Inflammatory macrophage treated with lipopolysaccharide for 1 hour (primary cell): ENCODE data around the gene ARAP1.

Experiments
- DNase-seq, 2 donors: peaks; one replicate each; pipeline ENCODE4 v3.0.0-alpha.2; 2020 to 2022

The ARAP1 gene

GRCh38 chr11:72779495-72780128, 27.4 kb upstream of the ARAP1 start:
- DNase-seq = no peak

DNA sequence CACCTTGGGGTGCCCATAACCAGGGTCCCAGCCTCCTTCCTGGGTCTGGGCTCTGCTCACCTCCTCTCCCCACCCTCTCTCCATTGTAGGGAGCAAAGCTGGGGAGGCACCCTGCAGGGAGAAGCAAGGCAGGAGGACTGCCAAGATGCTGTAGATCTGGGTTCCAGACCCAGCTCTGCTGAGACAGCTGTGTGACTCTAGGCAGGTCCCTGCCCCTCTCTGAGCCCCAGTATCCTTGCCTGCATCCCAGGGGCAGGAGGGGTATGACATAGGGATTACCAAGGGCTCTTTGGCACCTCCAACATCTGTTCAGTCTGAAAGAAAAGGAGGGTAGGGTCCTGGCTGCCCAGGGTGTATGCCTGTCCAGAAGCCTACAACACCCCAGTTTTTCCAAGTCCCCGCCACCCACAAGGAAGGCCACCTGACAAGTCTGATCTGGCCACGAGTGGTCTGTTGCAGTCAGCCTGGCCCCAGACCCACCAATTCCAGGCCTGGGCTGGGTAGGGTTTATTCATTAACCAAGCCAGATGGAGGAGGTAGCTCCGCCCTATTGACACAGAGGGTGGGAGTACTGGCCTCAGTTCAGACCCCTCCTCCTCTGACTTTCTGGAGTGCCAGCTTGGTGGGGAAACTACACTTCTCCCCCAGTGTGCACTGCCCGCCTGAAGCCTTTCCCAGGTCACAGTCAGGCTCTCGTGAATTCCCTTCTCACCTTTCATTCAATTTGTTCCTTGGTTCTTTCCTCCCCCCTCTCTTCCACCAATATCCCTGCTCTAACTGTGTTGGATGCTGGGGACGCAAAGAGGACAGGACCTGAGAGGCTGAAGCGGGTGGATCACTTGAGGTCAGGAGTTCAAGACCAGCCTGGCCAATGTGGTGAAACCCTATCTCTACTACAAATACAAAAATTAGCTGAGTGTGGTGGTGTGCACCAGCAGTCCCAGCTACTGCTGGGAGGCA, 26.6 kb upstream of the ARAP1 start:
- DNase-seq = no peak

GRCh38 chr11:72777755-72778278, 25.6 kb upstream of the ARAP1 start:
- no peak for DNase-seq

- no peak for DNase-seq
These were observed 24.9 kb upstream of the ARAP1 start for GRCh38 chr11:72776844-72777754.

DNA sequence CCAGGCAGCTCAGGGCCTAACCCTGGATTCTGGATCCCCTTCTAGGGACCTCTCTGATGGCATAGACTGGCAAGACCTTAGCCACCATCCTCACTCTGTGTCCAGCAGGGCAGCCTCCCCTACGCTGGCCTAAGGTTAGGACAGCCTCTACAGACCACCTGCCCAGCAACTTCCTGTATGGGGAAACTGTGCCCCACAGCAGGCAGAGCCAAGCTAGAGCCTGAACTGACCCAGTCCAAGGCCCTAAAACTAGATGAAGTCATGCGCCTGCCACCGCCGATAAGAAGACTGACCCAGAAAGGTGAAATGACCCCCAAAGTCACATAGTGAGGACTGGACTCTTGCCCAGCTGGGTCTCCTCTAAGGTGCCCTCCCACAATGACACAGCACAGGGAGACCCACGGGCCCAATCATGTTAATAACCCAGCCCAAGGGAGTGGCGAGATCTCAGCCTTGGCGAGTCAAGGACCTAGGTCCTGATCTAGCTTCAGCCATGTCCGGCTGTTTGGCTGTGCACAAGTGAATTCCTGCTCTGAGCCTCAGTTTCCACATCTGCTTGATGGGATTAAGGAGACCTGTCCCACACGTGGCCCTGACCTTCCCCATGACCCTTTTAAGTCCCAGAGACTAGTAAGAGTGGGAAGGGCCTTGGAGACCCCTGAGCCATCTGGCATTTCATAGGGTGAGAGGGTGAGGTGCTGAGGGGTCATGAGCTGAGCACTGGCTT, 24.1 kb upstream of the ARAP1 start:
- no peak for DNase-seq

DNA sequence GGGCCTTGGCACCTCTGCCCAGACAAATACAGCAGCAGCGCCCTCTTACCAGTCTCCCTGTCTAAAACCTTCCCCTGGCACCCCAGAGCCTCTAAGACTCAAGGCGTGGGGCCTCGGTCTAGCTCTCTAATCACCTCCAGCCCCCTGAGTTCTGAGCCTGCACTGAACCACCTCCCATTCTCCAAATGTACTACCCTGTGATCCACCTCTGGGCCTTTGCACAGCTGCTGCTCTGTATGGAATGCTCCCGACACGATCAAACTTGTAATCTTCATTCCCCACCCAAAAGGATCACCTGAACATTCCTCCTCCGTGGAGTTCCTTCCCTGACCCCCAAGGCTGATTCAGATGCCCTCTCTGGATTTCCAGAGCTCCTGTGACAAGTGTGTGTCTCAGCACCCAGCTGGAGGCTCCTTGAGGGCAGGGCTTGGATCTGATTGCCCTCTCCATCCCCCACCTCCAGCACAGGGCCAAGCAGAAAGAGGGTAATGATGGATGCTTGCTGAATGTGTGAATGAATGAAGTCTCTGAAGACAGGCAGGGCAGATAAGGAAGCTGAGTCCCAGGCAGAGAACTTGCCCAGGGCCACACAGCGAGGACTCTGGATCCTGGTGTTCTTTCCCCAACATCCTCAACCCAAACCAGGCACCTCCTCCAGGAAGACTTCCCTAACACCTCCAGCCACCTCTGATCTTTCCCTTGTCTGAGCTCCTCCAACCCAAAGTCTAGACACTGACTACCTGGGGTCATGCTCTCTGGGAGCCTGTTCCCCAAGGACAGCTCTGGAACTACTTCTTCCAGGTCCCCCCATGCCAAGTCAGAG, 23.3 kb upstream of the ARAP1 start:
- DNase-seq = no peak

GRCh38 chr11:72774499-72774898, 22.3 kb upstream of the ARAP1 start:
- DNase-seq = no peak

DNA sequence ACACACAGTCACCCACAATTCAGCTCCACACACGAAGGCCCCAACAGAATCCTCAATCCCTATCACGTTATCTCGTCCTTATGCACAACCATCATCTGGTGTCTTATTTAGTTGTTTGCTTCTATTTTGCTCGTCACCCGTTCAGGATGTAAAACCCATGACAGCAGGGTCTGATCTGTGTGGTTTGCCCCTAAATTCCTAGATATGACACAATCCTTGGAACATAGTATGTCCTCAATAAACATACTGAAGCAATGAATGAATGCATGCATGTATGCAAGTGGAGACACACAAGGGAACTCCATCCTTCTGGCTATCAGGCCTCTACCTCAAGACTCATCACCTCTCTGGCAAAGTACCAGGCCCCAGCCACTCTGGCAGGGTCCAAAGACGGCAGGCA, 21.5 kb upstream of the ARAP1 start:
- no peak for DNase-seq

DNA sequence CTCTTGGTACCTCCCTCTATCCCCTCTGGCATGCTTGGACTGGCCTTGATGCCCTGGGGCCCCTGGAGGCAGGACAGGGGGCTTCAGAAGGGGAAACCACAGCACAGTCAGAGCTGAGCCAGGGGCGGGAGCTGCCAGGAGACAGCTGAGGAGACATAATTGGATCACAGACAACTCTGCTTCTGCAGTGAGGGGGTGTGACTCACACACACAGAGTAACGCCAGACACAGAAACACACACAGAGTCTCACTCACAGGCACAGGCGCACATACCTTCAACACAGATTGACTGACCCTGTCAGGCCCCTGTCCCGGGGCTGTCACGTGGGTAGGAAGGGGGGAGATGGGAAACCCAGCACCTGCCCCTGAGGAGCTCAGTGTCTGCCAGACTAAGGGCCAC, 21.1 kb upstream of the ARAP1 start:
- DNase-seq = no peak

GRCh38 chr11:72772059-72772458, 19.9 kb upstream of the ARAP1 start:
- DNase-seq = no peak

- no peak for DNase-seq
These were observed 19.3 kb upstream of the ARAP1 start for GRCh38 chr11:72771507-72771906.

DNA sequence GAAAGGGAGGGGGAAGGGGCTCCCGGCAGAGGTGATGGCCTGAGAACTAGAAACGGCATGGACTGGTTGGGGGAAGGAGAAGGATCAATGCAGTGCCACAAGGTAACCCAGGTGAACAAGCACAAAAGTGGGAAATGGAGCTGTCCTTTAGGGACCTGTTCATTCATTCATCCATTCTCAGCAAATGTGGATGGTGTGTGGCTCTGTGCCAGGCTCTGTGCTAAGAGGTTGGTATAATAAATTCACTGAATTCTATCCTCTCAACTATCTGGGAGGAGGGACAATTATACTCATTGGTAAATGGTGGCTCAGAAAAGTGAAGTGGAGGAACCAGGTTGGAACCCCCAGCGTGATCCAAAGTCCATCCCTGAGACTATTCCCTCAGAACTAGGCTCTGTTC, 18.6 kb upstream of the ARAP1 start:
- DNase-seq = no peak

DNA sequence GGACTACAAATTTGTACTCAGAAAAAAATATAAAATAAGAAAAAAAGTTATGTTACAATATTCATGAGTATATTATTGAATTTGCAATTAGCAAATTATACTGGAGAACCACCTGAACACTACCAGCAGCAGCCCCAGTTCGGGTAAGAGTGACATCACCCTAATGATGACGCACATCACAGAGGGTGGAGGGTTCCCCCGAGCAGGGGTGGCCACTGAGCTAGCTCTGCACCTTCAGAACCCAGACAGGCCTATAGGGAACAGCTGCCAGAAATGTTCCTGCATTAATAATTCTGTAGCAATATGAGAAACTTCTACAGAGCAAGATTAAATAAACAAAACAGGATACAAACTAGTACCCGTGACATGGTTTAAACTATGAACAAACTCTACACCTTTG, 17.5 kb upstream of the ARAP1 start:
- no peak for DNase-seq

DNA sequence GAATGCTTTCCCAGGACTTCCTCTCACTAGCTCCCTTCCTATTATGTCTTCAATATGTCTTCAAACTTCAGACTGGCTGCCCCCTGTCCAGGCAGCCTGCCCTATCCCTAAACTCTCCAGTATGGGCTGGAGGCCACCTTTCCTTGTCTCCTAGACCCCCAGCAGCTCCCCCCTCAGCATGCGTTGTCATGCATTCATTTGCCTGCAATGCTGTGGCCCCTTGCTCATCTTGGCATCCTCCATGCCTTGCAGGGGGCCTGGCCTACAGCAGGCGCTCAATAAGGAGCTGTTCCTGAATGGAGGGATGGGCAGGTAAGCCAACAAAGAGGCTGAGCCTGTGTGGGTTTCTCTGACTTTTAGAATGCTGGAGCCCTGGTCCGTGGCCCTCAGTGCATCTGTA, 16.4 kb upstream of the ARAP1 start:
- DNase-seq = no peak

GRCh38 chr11:72767203-72768062, 15.2 kb upstream of the ARAP1 start:
- DNase-seq = no peak

- DNase-seq = no peak
These were observed 14.1 kb upstream of the ARAP1 start for GRCh38 chr11:72766152-72766902.

DNA sequence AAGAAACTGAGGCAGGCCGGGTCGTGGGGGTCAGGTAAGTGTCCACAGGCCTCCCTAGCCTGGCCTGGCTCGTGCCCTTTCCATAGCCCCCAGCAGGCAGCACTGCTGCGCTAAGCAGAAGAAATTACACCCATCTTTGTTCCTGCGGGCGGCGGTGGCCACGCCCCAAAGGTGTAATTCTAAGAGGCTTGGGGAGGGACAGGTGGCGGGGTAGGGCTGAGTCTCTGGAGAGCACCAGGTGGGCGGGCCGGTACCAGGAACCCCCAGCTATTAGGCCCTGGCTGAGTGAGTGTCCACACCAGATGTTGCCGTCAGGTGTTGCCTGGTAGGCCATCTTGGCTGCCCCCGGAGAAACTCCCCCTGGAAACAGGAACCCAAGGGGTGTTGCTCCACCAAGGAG, 12.3 kb upstream of the ARAP1 start:
- no peak for DNase-seq

- DNase-seq = no peak
These were observed 11.6 kb upstream of the ARAP1 start for GRCh38 chr11:72763823-72764222.

- peak; percentile 59 to 74 for DNase-seq
These were observed 10.6 kb upstream of the ARAP1 start for GRCh38 chr11:72762641-72763304.
